Subcutaneous abdominal adipose tissue (tissue), 5 donors: ENCODE measurements around the gene DST.

Source experiments
- H3K27ac ChIP-seq: one replicate; pipeline ENCODE4 v1.7.0; 2013; ENCODE audit warnings: low read depth, mild to moderate bottlenecking, inconsistent platforms, low read length, moderate library complexity
- H3K27me3 ChIP-seq, 5 donors: one replicate each; pipeline ENCODE4 v1.7.0; 2013; ENCODE audit warnings: low read length in 5 of 5, inconsistent platforms in 1 of 5; ENCODE audit not compliant: control insufficient read depth in 5 of 5, insufficient read depth in 4 of 5
- H3K36me3 ChIP-seq, 5 donors: one replicate each; pipeline ENCODE4 v1.7.0; 2013; ENCODE audit warnings: low read length in 5 of 5; ENCODE audit not compliant: control insufficient read depth in 5 of 5, insufficient read depth in 5 of 5
- H3K4me1 ChIP-seq, 5 donors: one replicate each; pipeline ENCODE4 v1.7.0; 2013; ENCODE audit warnings: low read length in 5 of 5, mild to moderate bottlenecking in 3 of 5, moderate library complexity in 1 of 5; ENCODE audit not compliant: control insufficient read depth in 5 of 5, insufficient read depth in 5 of 5
- H3K4me3 ChIP-seq, 5 donors: one replicate each; pipeline ENCODE4 v1.7.0; 2013; ENCODE audit warnings: low read length in 5 of 5, low read depth in 1 of 5
- H3K9ac ChIP-seq, 5 donors: one replicate each; pipeline ENCODE4 v1.7.0; 2013; ENCODE audit warnings: low read length in 5 of 5, mild to moderate bottlenecking in 4 of 5, moderate library complexity in 3 of 5
- H3K9me3 ChIP-seq, 5 donors: one replicate each; pipeline ENCODE4 v1.7.0; 2013; ENCODE audit warnings: low read length in 5 of 5; ENCODE audit not compliant: control insufficient read depth in 5 of 5
- donor health status: healthy.
- donor health status: healthy.
- donor health status: healthy.
- donor health status: healthy.
- donor health status: healthy.

DST gene

GRCh38 chr6:56580271-56580670 is 62.4 kb downstream of the DST start:
- H3K27me3 ChIP-seq, result no peaks in the 10 kb centered on the region
- H3K36me3 ChIP-seq, result peaks cover 5 to 24% (median 11%) of the 10 kb centered on the region in 5 donors
- no peak overlapping the region for H3K27ac ChIP-seq
- no peaks in the 10 kb centered on the region for H3K9me3 ChIP-seq
- H3K9ac ChIP-seq, result no peak overlapping the region
- no peak overlapping the region for H3K4me3 ChIP-seq
- H3K4me1 ChIP-seq, result no peaks in the 10 kb centered on the region

GRCh38 chr6:56579155-56579851 is 63.4 kb downstream of the DST start:
- Histone ChIP-seq H3K4me1 (no peaks in the 10 kb centered on the region), H3K36me3 (peaks cover 5 to 24% (median 11%) of the 10 kb centered on the region in 5 donors), H3K4me3 (no peak overlapping the region), H3K27me3 (no peaks in the 10 kb centered on the region), H3K9ac (no peak overlapping the region), H3K9me3 (no peaks in the 10 kb centered on the region), H3K27ac (no peak overlapping the region)

GRCh38 chr6:56575736-56576135 is 67.0 kb downstream of the DST start:
- H3K4me1 ChIP-seq, result no peaks in the 10 kb centered on the region
- H3K9me3 ChIP-seq, result no peaks in the 10 kb centered on the region
- no peak overlapping the region for H3K9ac ChIP-seq
- H3K4me3 ChIP-seq, result no peak overlapping the region
- no peak overlapping the region for H3K27ac ChIP-seq
- H3K27me3 ChIP-seq, result no peaks in the 10 kb centered on the region
- H3K36me3 ChIP-seq, result peaks cover 5 to 30% (median 14%) of the 10 kb centered on the region in 5 donors

- Histone ChIP-seq H3K4me1 (no peaks in the 10 kb centered on the region), H3K9me3 (no peaks in the 10 kb centered on the region), H3K27me3 (no peaks in the 10 kb centered on the region), H3K27ac (no peak overlapping the region), H3K4me3 (no peak overlapping the region), H3K9ac (no peak overlapping the region), H3K36me3 (peaks cover 5 to 30% (median 14%) of the 10 kb centered on the region in 5 donors)
These were observed 68.4 kb downstream of the DST start for GRCh38 chr6:56574292-56574691.

- no peaks in the 10 kb centered on the region for H3K4me1 ChIP-seq
- H3K9me3 ChIP-seq, result no peaks in the 10 kb centered on the region
- H3K27me3 ChIP-seq, result no peaks in the 10 kb centered on the region
- no peak overlapping the region for H3K4me3 ChIP-seq
- H3K36me3 ChIP-seq, result peaks cover 2 to 28% (median 14%) of the 10 kb centered on the region in 5 donors
- H3K27ac ChIP-seq, result no peak overlapping the region
- no peak overlapping the region for H3K9ac ChIP-seq
These were observed 69.1 kb downstream of the DST start for GRCh38 chr6:56573624-56574023.

GRCh38 chr6:56572788-56573471 is 69.8 kb downstream of the DST start:
- no peak overlapping the region for H3K4me3 ChIP-seq
- H3K27me3 ChIP-seq, result no peaks in the 10 kb centered on the region
- H3K9ac ChIP-seq, result peak overlapping the region in 1 of 5 donors; percentile 8
- no peak overlapping the region for H3K27ac ChIP-seq
- H3K36me3 ChIP-seq, result peaks cover 0 to 21% (median 14%) of the 10 kb centered on the region in 5 donors
- H3K4me1 ChIP-seq, result no peaks in the 10 kb centered on the region
- no peaks in the 10 kb centered on the region for H3K9me3 ChIP-seq

- H3K9ac ChIP-seq, result no peak overlapping the region
- no peaks in the 10 kb centered on the region for H3K9me3 ChIP-seq
- H3K27ac ChIP-seq, result no peak overlapping the region
- H3K27me3 ChIP-seq, result no peaks in the 10 kb centered on the region
- peaks cover 0 to 18% (median 13%) of the 10 kb centered on the region in 5 donors for H3K36me3 ChIP-seq
- no peak overlapping the region for H3K4me3 ChIP-seq
- no peaks in the 10 kb centered on the region for H3K4me1 ChIP-seq
These were observed 71.1 kb downstream of the DST start for GRCh38 chr6:56571605-56572004.

GRCh38 chr6:56570413-56571359 is 72.0 kb downstream of the DST start:
- H3K4me1 ChIP-seq, result no peaks in the 10 kb centered on the region
- H3K9ac ChIP-seq, result no peak overlapping the region
- no peaks in the 10 kb centered on the region for H3K9me3 ChIP-seq
- H3K36me3 ChIP-seq, result peaks cover 0 to 18% (median 10%) of the 10 kb centered on the region in 5 donors
- no peak overlapping the region for H3K4me3 ChIP-seq
- no peak overlapping the region for H3K27ac ChIP-seq
- H3K27me3 ChIP-seq, result no peaks in the 10 kb centered on the region

GRCh38 chr6:56567501-56567900 is 75.2 kb downstream of the DST start:
- peaks cover 0 to 18% (median 5%) of the 10 kb centered on the region in 5 donors for H3K36me3 ChIP-seq
- H3K9ac ChIP-seq, result no peak overlapping the region
- no peaks in the 10 kb centered on the region for H3K4me1 ChIP-seq
- H3K27me3 ChIP-seq, result no peaks in the 10 kb centered on the region
- H3K4me3 ChIP-seq, result no peak overlapping the region
- H3K27ac ChIP-seq, result no peak overlapping the region
- no peaks in the 10 kb centered on the region for H3K9me3 ChIP-seq
